GM18873 (cell line): ENCODE results near the gene HNF1A.

Source experiments
- ATAC-seq: cut with Tn5 transposase; IDR thresholded peaks from one replicate; pipeline ENCODE4 v1.9.1; 2021; ENCODE audit warnings: mild to moderate bottlenecking, moderate library complexity, moderate number of reproducible peaks; ENCODE audit not compliant: unreplicated experiment, low FRiP score

HNF1A gene

DNA sequence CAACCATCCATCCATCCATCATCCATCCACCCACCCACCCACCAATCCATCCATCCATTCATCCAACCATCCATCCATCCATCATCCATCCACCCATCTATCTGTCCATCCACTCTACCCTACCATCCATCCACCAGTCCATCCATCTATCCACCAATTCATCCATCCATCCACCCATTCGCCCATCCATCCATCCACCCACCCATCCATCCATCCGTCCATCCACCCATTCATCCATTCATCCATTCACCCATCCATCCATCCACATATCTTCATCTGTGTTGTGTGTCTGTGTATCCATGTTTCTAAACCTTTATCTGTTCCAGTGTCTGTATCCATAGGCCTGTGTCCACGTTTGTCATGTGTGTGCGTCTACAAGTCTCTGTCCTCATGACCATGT, 9.9 kb downstream of the HNF1A start:
- no peak for ATAC-seq

- no peak for ATAC-seq
These were observed 10.3 kb downstream of the HNF1A start for GRCh38 chr12:120988658-120989057.

DNA sequence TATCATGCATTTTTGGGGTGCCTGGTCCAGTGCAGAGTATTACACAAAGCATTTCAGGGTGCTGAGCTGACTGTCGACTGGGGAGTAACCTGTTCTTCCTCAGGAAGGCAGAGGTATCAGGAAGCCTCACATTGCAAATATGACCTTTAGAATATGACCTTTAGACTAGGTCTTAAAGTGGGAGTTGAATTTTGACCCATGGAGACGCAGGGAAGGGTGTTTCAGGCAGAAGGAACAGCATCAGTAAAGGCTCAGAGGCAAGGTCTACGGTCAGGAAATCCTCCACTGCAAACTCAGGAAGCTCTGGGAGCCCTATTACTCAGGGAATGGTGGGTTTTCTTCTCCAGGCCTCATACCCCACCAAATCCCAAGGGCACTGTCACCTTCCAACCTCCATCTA, 11.3 kb downstream of the HNF1A start:
- ATAC-seq: no peak

- no peak for ATAC-seq
These were observed 12.2 kb downstream of the HNF1A start for GRCh38 chr12:120990487-120991055.

DNA sequence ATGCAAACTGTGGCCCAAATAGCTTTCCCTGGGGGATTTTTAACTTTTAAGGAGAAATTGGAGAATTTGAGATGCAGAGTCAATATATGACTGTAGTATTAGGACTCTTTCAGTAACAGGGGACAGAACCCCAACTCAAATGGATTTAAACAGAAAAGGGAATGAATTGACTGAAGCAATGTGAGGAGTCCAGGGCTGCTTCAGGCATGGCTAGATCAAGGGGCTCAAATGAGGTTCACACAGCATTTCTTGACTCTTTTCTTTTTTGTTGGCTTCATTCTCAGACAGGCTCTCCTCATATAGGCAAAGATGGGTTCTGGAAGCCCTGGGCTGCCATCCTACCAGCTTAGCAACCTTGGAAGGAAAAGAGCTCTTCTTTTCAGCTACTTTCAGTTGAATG, 13.6 kb downstream of the HNF1A start:
- no peak for ATAC-seq

DNA sequence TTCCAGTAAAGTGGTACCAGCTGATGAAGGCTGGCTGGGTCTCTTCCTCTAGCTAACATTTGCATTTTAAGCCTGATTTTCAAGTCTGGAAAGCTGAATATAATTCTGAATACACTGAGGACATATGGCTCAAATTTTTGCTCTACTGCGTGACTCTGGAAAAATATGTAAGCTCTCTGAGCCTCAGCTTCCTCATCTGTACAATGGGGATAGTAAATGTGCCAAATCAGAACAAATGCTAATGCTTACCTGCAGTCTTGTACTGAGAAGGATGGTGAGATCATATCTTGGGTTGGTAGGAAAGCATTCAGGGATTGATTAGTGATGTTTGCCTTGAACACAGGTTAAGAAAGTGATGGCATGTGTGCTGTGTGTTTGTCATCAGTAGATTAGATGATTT, 14.6 kb downstream of the HNF1A start:
- no peak for ATAC-seq

GRCh38 chr12:120993496-120993895, 15.2 kb downstream of the HNF1A start:
- ATAC-seq: no peak

DNA sequence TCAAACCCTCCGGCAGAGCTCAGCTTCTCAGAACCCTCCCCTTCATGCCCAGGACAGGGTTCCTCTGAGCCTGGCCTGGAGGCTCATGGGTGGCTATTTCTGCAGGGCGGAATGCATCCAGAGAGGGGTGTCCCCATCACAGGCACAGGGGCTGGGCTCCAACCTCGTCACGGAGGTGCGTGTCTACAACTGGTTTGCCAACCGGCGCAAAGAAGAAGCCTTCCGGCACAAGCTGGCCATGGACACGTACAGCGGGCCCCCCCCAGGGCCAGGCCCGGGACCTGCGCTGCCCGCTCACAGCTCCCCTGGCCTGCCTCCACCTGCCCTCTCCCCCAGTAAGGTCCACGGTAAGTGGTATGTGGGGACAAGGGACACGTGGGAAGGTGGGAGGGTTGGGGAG, 15.7 kb downstream of the HNF1A start:
- ATAC-seq: no peak

DNA sequence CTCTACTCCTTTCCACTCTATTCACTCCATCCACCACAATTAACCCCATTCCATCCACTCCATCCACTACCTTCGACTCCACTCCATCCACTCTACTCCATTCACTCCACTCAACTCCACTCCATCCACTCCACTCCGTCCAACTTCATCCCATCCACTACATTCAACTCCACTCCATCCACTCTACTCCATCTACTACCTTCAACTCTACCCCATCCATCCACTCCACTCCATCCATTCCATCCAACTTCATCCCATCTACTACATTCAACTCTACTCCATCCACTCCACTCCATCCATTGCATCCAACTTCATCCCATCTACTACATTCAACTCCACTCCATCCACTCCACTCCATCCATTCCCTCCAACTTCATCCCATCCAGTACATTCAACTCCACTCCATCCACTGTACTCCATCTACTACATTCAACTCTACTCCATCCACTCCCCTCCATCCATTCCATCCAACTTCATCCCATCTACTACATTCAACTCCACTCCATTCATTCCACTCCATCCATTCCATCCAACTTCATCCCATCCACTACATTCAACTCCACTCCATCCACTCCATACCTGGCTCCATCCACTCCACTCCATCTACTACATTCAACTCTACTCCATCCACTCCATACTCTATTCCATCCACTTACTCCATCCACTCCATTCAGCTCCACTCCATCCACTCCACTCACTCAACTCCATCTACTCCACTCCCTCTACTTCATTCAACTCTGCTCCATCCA, 16.4 kb downstream of the HNF1A start:
- ATAC-seq: no peak

GRCh38 chr12:120996133-120996746, 17.9 kb downstream of the HNF1A start:
- no peak for ATAC-seq

- ATAC-seq: no peak
These were observed 19.1 kb downstream of the HNF1A start for GRCh38 chr12:120997448-120997847.

- ATAC-seq: no peak
These were observed 20.1 kb downstream of the HNF1A start for GRCh38 chr12:120998435-120998834.

DNA sequence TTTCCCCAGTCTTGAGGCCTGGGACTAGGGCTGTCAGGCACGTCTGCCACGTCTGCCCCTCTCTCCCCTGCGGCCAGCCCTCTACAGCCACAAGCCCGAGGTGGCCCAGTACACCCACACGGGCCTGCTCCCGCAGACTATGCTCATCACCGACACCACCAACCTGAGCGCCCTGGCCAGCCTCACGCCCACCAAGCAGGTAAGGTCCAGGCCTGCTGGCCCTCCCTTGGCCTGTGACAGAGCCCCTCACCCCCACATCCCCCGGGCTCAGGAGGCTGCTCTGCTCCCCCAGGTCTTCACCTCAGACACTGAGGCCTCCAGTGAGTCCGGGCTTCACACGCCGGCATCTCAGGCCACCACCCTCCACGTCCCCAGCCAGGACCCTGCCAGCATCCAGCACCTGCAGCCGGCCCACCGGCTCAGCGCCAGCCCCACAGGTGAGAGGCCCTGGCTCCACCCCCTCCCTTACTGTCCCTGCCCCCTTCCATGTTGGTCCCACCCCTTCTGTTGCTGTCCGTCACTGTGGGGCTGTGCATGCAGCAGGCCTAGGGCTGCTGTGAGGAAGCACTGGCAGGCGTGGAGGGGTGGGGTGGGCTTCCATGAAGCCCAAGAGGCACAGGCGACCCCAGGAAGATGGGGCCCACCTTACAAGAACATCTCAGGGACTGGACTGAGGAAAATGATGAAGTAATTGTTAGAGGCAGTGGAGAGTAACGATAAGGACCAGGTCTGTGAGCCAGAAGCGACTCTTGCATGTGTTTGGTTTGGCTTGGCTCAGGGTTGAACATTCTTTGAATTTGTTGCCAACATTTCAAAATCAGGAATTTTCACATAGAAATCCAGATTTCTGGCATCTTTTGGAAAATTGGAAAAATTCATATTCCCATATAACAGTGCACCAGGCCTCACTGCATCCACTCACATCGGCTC, 21.1 kb downstream of the HNF1A start:
- ATAC-seq: no peak

- no peak for ATAC-seq
These were observed 22.2 kb downstream of the HNF1A start for GRCh38 chr12:121000530-121000929.

DNA sequence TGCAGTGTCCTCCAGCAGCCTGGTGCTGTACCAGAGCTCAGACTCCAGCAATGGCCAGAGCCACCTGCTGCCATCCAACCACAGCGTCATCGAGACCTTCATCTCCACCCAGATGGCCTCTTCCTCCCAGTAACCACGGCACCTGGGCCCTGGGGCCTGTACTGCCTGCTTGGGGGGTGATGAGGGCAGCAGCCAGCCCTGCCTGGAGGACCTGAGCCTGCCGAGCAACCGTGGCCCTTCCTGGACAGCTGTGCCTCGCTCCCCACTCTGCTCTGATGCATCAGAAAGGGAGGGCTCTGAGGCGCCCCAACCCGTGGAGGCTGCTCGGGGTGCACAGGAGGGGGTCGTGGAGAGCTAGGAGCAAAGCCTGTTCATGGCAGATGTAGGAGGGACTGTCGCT, 22.7 kb downstream of the HNF1A start:
- ATAC-seq: no peak

DNA sequence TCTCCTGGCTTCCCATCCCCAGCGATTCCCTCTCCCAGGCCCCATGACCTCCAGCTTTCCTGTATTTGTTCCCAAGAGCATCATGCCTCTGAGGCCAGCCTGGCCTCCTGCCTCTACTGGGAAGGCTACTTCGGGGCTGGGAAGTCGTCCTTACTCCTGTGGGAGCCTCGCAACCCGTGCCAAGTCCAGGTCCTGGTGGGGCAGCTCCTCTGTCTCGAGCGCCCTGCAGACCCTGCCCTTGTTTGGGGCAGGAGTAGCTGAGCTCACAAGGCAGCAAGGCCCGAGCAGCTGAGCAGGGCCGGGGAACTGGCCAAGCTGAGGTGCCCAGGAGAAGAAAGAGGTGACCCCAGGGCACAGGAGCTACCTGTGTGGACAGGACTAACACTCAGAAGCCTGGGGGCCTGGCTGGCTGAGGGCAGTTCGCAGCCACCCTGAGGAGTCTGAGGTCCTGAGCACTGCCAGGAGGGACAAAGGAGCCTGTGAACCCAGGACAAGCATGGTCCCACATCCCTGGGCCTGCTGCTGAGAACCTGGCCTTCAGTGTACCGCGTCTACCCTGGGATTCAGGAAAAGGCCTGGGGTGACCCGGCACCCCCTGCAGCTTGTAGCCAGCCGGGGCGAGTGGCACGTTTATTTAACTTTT, 23.6 kb downstream of the HNF1A start:
- ATAC-seq: no peak

DNA sequence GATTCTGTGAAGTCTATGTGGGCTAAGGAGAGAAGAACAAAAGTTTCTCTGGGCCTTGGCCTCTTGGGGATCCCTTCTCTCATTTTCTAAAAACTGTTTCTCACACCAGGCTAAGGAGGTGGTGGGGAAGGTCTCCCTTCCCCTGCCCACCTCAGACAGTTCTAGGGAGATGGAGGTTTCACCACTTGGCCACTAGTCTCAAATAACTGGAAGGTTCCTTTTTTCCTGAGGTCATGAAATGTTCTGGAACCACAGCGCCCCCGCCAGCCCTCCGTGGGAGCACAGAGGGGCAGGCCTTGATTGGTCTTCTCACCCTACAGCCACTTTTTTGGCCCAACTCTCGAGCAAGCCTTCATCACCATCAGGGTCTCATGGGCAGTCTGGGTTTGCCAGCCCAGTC, 25.3 kb downstream of the HNF1A start:
- no peak for ATAC-seq

- ATAC-seq: no peak
These were observed 26.0 kb downstream of the HNF1A start for GRCh38 chr12:121004253-121004815.

- no peak for ATAC-seq
These were observed 27.0 kb downstream of the HNF1A start for GRCh38 chr12:121005346-121005815.
